Measurements from ENCODE around the gene PRAF2.

The PRAF2 gene

DNA sequence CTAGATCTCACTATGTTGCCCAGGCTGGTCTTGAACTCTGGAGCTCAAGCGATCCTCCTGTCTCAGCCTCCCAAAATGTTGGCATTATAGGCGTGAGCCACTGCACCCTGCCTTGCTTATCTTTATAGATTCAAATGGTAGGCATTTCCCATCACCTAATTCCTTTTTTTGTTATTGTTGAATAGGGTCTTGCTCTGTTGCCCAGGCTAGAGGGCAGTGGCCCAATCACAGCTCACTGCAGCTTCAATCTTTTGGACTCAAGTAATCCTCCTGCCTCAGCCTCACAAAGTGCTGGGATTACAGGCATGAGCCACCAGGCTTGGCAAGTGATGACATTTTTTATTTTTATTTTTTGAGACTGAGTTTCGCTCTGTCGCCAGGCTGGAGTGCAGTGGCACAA, 22.6 kb upstream of the PRAF2 start:
- no peak overlapping the region for H3K27ac Mint-ChIP-seq
- no peak overlapping the region for H3K4me3 Mint-ChIP-seq
- H3K27me3 Mint-ChIP-seq = no peaks in the 10 kb centered on the region
- H3K9me3 Mint-ChIP-seq (ENCODE audit: low read depth) = no peaks in the 10 kb centered on the region
- H3K36me3 Mint-ChIP-seq = no peaks in the 10 kb centered on the region
- H3K4me1 Mint-ChIP-seq (ENCODE audit: low read depth) = peaks cover 3% of the 10 kb centered on the region

DNA sequence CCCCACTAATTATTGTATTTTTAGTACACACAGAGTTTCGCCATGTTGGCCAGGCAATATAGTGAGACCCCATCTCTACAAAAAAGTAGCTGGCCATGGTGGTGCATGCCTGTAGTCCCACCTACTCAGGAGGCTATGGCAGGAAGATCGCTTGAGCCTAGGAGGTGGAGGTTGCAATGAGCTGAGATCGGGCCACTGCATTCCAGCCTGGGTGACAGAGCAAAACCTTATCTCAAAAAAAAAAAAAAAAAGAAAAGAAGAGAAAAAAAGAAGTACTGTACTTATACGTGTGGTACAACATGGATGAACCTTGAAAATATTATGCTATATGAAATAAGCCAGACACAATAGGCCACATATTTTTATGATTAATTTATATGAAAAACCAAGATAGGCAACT, 15.8 kb upstream of the PRAF2 start:
- no peak overlapping the region for H3K27ac Mint-ChIP-seq
- no peak overlapping the region for H3K4me3 Mint-ChIP-seq
- H3K9me3 Mint-ChIP-seq (ENCODE audit: low read depth) = no peaks in the 10 kb centered on the region
- no peaks in the 10 kb centered on the region for H3K36me3 Mint-ChIP-seq
- no peaks in the 10 kb centered on the region for H3K27me3 Mint-ChIP-seq
- H3K4me1 Mint-ChIP-seq (ENCODE audit: low read depth) = no peaks in the 10 kb centered on the region

DNA sequence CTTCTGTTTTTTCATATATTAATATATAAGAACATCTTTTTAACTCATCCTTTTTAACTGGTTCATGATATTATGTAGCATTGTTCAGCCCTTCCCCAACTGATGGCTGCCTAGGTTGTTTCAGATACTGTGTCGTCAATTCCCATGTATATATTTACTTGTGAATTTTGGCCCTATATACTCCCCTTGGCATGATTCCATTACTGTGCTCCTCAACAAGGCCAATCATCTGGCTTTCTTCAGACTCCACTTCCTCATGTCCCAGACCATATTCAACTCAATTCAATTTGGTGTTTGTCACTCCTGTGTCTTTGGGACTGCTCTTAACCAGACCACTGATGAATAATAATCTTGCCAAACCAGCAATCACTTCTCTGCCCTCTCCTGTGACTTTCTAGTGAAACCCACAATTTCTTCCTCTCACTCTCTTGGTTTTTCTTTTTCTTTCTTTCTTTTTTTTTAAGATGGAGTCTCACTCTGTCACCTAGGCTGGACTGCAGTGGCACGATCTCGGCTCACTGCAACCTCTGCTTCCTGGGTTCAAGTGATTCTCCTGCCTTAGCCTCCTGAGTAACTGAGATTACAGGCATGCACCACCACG, 8.6 kb upstream of the PRAF2 start:
- H3K36me3 Mint-ChIP-seq = no peaks in the 10 kb centered on the region
- no peaks in the 10 kb centered on the region for H3K9me3 Mint-ChIP-seq (ENCODE audit: low read depth)
- H3K27ac Mint-ChIP-seq = peak overlapping the region; percentile 80
- no peaks in the 10 kb centered on the region for H3K27me3 Mint-ChIP-seq
- H3K4me1 Mint-ChIP-seq (ENCODE audit: low read depth) = peaks cover 10% of the 10 kb centered on the region
- H3K4me3 Mint-ChIP-seq = no peak overlapping the region

DNA sequence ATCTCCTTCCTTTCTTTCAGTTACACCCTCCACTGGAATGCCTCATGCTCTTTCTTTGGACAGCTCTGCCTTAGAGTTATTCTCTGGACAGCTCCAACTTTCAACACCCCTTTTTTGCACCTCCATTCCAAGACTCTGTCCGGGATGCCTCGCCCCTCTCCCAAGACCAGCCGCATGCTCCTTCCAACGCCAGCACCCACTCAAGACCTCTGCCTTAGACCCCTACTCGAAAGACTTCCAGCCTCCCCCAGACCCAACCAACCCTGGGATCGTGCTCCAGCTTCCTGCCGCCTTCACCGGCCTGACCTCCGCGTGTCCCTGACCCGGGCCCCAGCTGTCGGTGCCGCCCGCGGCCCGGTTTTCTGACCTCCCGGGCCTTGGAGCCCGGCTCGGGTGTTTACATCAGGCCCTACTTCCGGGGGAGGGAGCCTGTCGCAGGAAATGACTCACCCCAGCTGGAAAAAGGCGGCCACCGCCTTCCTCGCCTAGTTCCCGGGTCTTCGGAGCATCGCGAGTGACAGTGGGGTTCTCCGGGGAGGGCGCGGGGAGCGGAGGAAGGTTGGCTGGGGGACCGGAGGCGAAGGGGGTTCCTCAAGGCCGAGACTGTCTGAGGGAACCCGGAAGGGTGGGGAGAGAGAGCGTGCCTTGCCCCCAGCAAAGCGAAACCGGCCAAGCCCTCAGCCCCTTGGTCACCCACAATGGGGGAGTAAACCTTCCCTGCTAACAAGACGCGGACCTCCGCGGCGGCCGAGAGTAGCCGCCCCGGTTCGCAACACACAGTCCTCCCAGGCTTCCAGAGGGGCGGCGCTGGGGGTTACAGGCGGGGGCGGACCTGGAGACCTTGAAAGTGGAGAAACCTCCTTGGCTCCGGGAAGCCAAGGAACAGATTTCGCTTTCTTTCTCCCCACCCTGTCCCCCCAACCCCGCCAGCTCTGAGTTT, 6.0 kb upstream of the PRAF2 start, which contains the start of gene WDR45:
TSS of gene WDR45 (minus strand) at position 399 of the 940 bp plus-strand sequence. CDS start 1,792 bp downstream, outside the sequence.
- Mint-ChIP-seq H3K27me3 (no peaks in the 10 kb centered on the region), H3K27ac (peak within 1 kb of the TSS; percentile 99), H3K9me3 (ENCODE audit: low read depth) (no peaks in the 10 kb centered on the region), H3K4me3 (peak within 1 kb of the TSS; percentile 94), H3K4me1 (ENCODE audit: low read depth) (peaks cover 10% of the 10 kb centered on the region), H3K36me3 (no peaks in the 10 kb centered on the region)

DNA sequence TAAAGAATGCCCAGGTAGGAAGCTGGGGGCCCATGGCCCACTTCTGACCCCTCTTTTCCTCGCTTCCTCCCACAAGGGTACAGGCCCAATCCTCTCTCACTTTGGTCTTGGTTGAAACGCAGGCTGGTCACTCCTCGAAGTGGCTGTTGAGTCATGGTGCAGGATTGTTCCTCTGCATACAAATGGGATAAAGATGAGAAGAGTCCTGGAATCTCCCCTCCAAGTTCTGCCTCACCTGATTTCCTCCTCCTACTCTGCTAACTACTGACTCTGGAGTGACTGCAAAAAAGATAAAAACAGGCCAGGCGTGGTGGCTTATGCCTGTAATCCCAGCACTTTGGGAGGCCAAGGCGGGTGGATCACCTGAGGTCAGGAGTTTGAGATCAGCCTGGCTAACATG, 4.1 kb upstream of the PRAF2 start:
- Mint-ChIP-seq H3K27me3 (no peaks in the 10 kb centered on the region), H3K4me3 (no peak overlapping the region), H3K4me1 (ENCODE audit: low read depth) (peaks cover 18% of the 10 kb centered on the region), H3K9me3 (ENCODE audit: low read depth) (no peaks in the 10 kb centered on the region), H3K27ac (no peak overlapping the region), H3K36me3 (no peaks in the 10 kb centered on the region)

DNA sequence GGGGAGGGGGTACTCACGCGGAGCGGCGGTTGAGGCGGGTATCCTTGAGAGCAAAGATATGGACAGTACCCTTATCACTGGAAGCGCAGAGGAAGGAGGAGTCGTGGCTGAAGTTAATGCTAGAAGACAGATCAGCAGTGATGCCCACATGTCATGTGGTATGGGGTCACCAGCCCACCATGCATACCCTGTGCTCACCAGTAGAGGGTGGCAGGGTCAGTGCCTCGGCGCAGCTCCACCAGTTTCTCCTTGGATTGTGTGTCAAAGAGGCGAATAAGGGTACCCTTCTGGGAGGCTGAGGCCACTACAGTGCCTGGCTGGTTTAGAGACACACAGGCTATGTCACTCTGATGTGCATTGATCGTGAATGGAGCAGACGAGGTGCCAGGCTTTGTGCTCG, 1.5 kb upstream of the PRAF2 start:
- Mint-ChIP-seq H3K4me1 (ENCODE audit: low read depth) (peaks cover 21% of the 10 kb centered on the region), H3K27me3 (no peaks in the 10 kb centered on the region), H3K9me3 (ENCODE audit: low read depth) (no peaks in the 10 kb centered on the region), H3K4me3 (no peak overlapping the region), H3K27ac (no peak overlapping the region), H3K36me3 (no peaks in the 10 kb centered on the region)

DNA sequence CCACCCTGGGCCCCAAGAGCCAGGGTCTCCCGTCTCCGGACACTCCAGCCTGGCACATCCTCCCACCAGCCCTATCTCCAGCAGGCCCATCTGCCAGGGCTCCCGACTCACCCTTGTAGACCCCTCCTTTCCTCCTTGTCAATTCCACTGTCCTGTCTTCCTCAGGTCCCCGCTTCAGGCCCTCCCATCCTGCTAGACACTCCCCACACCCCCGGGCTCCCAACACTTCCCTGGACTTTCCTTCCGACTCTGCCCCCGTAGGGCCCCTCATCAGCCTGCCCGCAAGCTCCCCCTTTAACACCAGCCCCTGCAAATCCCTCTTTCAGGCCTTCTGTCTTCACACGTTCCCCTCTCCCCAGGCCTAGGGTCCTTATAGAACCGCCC, 1.1 kb downstream of the PRAF2 start:
- no peaks in the 10 kb centered on the region for H3K9me3 Mint-ChIP-seq (ENCODE audit: low read depth)
- peaks cover 11% of the 10 kb centered on the region for H3K4me1 Mint-ChIP-seq (ENCODE audit: low read depth)
- peak overlapping the region; percentile 86 for H3K4me3 Mint-ChIP-seq
- no peaks in the 10 kb centered on the region for H3K36me3 Mint-ChIP-seq
- H3K27ac Mint-ChIP-seq = no peak overlapping the region
- no peaks in the 10 kb centered on the region for H3K27me3 Mint-ChIP-seq

DNA sequence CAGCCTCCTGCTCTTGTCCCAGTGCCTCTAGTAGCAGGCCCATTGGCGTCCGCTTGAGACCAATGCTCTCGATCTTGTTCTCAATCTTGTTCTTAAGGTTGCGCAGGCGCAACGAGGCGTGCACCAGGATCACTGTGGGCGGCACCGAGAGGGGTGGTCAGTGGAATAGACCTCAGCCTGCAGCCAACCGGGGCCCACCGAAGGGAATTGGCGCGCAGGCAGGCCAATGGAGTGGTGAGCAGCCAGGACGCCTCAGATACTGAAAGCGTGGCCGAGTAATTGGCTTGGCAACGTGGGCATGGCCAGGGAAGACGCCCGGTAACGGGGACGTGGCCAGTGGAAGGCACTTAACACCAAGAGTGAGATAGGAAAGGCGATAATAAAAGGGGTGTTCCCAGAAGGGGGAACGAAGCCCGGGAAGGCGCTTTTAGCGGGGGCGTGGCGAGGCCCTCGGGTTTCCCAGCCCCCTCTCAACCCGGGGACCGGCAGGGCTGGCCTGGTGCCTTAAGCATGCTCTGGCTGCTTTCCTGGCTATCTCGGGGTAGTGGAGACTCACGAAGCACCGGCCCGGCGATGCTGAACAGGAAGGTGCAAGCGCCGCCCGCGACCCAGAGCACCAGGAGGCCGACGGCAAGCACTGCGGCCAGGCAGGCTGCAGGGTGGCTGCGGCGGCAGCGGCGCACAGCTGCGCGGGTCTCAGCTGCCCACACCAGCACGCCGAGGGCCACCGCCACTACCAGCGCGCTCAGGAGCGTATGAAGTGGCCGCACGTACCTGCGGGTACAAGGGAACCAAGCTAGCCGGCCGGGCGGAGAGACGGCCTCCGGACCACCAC, 1.7 kb downstream of the PRAF2 start:
- Mint-ChIP-seq H3K4me3 (peak overlapping the region; percentile 30), H3K36me3 (no peaks in the 10 kb centered on the region), H3K27ac (no peak overlapping the region), H3K27me3 (no peaks in the 10 kb centered on the region), H3K4me1 (ENCODE audit: low read depth) (peaks cover 11% of the 10 kb centered on the region), H3K9me3 (ENCODE audit: low read depth) (no peaks in the 10 kb centered on the region)

DNA sequence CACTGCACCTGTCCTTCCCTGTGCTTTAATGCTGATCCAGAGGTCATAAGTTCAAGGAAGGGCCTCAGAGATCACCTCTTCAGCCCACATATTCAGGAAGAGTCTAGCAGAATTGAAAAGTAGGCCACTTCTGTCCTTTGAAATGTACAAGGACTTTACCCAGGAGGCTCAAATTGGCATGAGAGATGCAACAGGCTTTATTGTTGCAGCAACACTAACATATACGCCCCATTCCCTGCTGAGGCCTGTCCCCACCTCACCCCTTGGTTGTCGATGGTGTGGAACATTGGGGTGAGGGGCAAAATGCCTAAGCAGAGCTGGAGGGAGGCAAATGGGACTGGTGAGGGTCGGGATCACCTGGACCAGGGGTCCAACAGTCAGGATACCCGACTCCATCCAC, 2.8 kb downstream of the PRAF2 start:
- Mint-ChIP-seq H3K27ac (no peak overlapping the region), H3K9me3 (ENCODE audit: low read depth) (no peaks in the 10 kb centered on the region), H3K4me1 (ENCODE audit: low read depth) (peaks cover 11% of the 10 kb centered on the region), H3K27me3 (no peaks in the 10 kb centered on the region), H3K36me3 (no peaks in the 10 kb centered on the region), H3K4me3 (no peak overlapping the region)

DNA sequence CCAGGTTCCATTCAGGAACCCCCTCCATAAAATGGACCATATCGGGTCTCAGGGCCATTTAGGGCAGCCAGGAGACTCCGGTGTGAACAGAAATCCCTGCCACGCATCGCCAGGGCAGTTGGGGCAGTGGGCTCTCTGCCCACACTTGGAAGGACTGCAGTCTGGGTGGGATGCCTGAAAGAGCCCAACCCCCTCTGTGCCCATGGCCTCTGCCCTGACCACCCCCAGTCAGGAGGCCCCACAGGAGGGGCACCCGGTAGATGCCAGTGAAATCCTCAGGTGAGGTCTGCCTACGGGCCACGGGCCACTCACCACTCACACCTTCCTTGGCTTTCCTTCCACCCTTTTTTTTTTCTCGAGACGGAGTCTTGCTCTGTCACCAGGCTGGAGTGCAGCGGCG, 4.8 kb downstream of the PRAF2 start:
- H3K4me3 Mint-ChIP-seq = no peak overlapping the region
- peaks cover 8% of the 10 kb centered on the region for H3K4me1 Mint-ChIP-seq (ENCODE audit: low read depth)
- no peaks in the 10 kb centered on the region for H3K36me3 Mint-ChIP-seq
- no peaks in the 10 kb centered on the region for H3K9me3 Mint-ChIP-seq (ENCODE audit: low read depth)
- H3K27me3 Mint-ChIP-seq = no peaks in the 10 kb centered on the region
- no peak overlapping the region for H3K27ac Mint-ChIP-seq

DNA sequence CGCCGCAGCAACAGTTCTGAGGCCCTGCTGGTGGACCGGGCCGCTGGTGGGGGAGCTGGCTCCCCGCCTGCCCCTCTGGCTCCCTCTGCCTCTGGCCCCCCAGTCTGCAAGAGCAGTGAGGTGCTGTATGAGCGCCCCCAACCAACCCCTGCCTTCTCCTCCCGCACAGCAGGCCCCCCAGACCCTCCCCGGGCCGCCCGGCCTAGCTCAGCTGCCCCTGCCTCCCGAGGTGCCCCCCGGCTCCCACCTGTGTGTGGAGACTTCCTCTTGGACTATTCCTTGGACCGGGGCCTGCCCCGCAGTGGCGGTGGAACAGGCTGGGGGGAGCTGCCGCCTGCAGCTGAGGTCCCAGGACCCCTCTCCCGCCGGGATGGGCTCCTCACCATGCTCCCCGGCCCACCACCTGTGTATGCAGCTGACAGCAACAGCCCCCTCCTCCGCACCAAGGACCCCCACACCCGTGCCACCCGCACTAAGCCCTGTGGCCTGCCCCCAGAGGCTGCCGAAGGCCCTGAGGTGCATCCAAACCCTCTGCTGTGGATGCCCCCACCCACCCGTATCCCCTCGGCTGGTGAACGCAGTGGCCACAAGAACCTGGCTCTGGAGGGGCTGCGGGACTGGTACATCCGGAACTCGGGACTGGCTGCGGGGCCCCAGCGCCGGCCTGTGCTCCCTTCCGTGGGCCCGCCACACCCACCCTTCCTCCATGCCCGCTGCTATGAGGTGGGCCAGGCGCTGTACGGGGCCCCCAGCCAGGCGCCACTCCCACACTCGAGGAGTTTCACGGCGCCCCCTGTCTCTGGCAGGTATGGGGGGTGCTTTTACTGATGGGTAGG, 6.3 kb downstream of the PRAF2 start:
- Mint-ChIP-seq H3K36me3 (no peaks in the 10 kb centered on the region), H3K4me1 (ENCODE audit: low read depth) (no peaks in the 10 kb centered on the region), H3K27ac (no peak overlapping the region), H3K27me3 (no peaks in the 10 kb centered on the region), H3K9me3 (ENCODE audit: low read depth) (no peaks in the 10 kb centered on the region), H3K4me3 (no peak overlapping the region)

DNA sequence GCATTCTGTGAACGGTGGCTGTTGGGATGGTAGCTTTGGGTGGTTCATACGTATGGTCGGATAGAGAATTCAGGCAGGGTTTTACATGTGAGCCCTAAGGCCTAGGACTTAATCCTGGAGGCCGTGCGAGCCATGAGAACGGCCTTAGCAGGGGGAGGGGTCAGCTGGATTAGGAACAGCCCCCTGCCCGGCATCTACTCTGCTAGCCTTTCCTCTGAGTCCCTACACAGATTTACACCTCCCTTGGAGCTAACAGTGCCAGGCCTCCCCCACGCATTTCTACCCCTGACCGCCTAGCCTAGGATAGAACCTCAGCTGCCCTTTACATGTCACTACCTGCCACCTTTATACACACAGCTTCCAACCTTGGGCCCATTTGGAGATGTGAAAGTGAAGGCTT, 7.1 kb downstream of the PRAF2 start:
- no peaks in the 10 kb centered on the region for H3K9me3 Mint-ChIP-seq (ENCODE audit: low read depth)
- no peaks in the 10 kb centered on the region for H3K27me3 Mint-ChIP-seq
- H3K27ac Mint-ChIP-seq = no peak overlapping the region
- H3K4me3 Mint-ChIP-seq = no peak overlapping the region
- no peaks in the 10 kb centered on the region for H3K36me3 Mint-ChIP-seq
- H3K4me1 Mint-ChIP-seq (ENCODE audit: low read depth) = no peaks in the 10 kb centered on the region

DNA sequence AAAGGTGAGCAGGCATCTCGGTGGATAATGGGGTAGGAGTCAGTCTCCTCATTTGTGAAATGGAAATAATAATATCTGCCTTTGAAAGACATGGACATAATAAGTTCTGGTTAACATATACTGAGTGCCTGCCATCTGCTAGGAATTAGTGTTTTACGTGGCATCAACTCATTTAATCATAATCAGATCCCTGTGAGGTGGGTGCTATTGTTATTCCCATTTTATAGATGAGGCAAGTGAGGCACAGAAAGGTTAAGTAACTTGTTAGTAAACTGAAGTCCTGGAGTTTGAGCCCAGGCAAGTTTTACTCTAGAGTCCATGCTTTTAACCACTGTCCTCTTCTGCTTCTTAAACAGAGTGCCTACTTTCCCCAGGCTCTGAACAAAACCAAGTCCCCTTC, 7.5 kb downstream of the PRAF2 start:
- no peak overlapping the region for H3K27ac Mint-ChIP-seq

DNA sequence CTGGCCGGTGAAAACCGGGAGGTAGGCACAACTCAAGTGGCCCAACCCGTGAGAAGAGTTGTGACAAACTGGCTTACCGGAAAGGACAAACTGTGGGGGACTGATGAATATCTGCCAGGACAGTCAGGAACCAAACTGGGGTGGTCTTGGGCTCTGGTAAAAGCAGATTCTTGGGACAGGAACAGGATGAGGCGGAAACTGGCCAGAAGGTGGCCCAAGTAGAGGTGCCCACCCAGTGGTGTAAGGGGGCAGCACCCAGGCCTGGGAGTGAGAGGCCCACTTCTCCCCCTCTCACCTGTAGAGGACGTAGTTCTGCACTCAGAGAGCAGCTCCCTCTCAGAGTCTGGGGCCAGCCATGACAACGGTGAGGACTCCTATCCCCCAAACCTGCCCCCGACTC, 9.1 kb downstream of the PRAF2 start:
- no peaks in the 10 kb centered on the region for H3K4me1 Mint-ChIP-seq (ENCODE audit: low read depth)
- H3K27ac Mint-ChIP-seq = no peak overlapping the region
- no peaks in the 10 kb centered on the region for H3K9me3 Mint-ChIP-seq (ENCODE audit: low read depth)
- no peaks in the 10 kb centered on the region for H3K36me3 Mint-ChIP-seq
- H3K27me3 Mint-ChIP-seq = no peaks in the 10 kb centered on the region
- no peak overlapping the region for H3K4me3 Mint-ChIP-seq

More for the DNA sequence above, 7.5 kb downstream of the PRAF2 start:
- Mint-ChIP-seq H3K4me3 (no peak overlapping the region), H3K36me3 (no peaks in the 10 kb centered on the region), H3K27me3 (no peaks in the 10 kb centered on the region), H3K4me1 (ENCODE audit: low read depth) (no peaks in the 10 kb centered on the region), H3K9me3 (ENCODE audit: low read depth) (no peaks in the 10 kb centered on the region)

Data from activated naive CD8-positive, alpha-beta T cell (primary cell).